RCC 7860 (cell line): ENCODE results near the gene AGPAT1.

Source experiments
- DNase-seq: peaks from one replicate; pipeline ENCODE4 v3.0.0-alpha.2; 2015; ENCODE audit warnings: low spot score
- FAIRE-seq: peaks from 2 replicates; lab custom pipeline; 2012; peaks lifted over from hg19 to GRCh38; lab: Jason Lieb, UNC

The AGPAT1 gene

GRCh38 chr6:32127409-32127716, 48.5 kb downstream of the AGPAT1 start:
- FAIRE-seq (no peak), DNase-seq (no peak)

- FAIRE-seq (no peak), DNase-seq (no peak)
Observed at GRCh38 chr6:32126880-32127279, 49.0 kb downstream of the AGPAT1 start.

GRCh38 chr6:32123681-32124080, 52.2 kb downstream of the AGPAT1 start:
- no peak for DNase-seq
- FAIRE-seq, result no peak

GRCh38 chr6:32120573-32121059, 55.3 kb downstream of the AGPAT1 start:
- FAIRE-seq (no peak), DNase-seq (no peak)

- DNase-seq, result peak; percentile 44
- FAIRE-seq, result no peak
Observed at GRCh38 chr6:32118782-32119628, 56.9 kb downstream of the AGPAT1 start.
